ENCODE results near the gene RELCH. TPM values are rescaled to one million over a fixed set of nuclear protein-coding genes. Genes with fewer than 3 reads are reported as not detected.

Gene RELCH
- total RNA-seq, 1 donor from 2014 or later = 16.7 TPM

GRCh38 chr18:62187543-62188510, 772 bp downstream of the RELCH start:
- TF ChIP-seq CTCF (conservative IDR thresholded peaks at IDR 0.05; ENCODE audit: low read depth, low read length) = no peak
- peak overlapping the region; percentile 91 for H3K4me3 ChIP-seq (ENCODE audit: low read depth, low read length)
- no peak for DNase-seq (ENCODE audit: low read depth)

DNA sequence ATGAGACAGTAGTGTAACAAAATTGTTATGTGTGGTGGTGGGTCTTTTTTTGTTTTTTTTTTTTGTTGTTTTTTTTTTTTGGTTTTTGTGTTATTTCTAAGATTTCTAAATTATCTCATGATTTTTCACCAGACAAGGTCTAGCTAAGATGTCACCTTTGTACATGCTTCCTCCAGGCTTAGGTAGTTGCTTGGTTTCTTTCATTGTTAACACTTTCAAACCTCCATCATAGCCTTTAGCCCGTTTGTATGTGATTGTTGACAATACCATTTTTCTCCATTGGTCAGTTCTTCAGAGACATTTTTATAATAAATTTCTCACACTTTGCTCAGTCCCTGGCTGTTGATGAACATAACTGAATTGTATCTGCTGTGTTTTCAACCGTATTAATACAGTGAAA, 2.2 kb downstream of the RELCH start:
- DNase-seq (ENCODE audit: low read depth) = no peak

DNA sequence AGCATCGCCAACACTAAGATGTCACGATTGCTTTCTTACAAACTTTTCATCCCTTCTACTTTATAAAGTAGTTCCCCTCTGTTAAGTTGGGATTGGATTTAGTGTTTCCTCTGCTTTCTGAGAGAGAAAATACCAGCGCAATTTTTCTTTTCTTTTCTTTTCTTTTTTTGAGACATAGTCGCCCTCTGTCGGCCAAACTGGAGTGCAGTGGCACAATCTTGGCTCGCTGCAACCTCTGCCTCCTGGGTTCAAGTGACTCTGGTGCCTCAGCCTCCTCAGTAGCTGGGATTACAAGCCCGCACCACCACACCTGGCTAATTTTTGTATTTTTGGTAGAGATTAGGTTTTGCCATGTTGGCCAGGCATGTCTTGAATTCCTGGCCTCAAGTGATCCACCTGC, 9.0 kb downstream of the RELCH start:
- no peak for DNase-seq (ENCODE audit: low read depth)
- H3K4me3 ChIP-seq (ENCODE audit: low read depth, low read length) = no peak overlapping the region
- no peak for TF ChIP-seq CTCF (conservative IDR thresholded peaks at IDR 0.05; ENCODE audit: low read depth, low read length)

More for the DNA sequence above, 2.2 kb downstream of the RELCH start:
- no peak for TF ChIP-seq CTCF (conservative IDR thresholded peaks at IDR 0.05; ENCODE audit: low read depth, low read length)
- H3K4me3 ChIP-seq (ENCODE audit: low read depth, low read length) = peak overlapping the region; percentile 91

DNA sequence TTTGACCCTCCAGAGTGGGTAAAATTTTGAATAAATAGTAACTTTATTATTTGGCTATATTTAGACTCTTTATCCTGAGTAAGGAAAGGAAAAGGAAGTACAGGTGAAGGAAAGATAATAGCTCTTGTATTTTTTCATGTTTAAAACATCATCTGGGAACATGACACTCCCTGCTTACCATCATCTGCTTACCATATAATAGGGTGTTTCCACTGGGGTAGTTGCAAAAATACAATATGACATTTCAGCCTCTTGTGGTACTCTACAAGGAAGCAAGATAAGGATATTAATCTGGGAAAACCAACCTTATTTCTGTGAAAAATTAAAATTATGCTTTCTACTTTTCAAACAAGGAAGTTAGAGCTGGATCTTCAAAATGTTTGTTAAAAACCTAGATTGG, 9.9 kb downstream of the RELCH start:
- TF ChIP-seq CTCF (conservative IDR thresholded peaks at IDR 0.05; ENCODE audit: low read depth, low read length) = no peak
- DNase-seq (ENCODE audit: low read depth) = no peak
- H3K4me3 ChIP-seq (ENCODE audit: low read depth, low read length) = no peak overlapping the region

DNA sequence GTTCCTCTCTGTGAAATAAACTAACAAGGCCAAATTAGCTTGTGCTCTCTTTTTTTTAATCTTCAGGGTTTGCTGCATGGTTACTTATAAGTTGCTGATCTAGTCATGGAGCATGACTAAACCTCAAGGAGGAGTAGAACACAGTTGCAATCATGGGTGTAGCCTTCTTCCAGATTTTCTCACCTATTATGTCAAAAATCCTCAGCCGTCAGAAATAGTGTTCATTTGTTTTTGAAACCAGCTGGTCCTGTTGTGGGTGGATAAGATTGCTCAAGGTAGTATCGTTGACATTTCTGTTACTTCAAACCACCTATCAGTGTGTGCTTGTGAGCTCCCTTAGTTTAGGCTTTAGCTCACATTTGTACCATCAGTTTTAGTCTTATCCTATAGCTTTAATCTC, 11.2 kb downstream of the RELCH start:
- no peak overlapping the region for H3K4me3 ChIP-seq (ENCODE audit: low read depth, low read length)
- TF ChIP-seq CTCF (conservative IDR thresholded peaks at IDR 0.05; ENCODE audit: low read depth, low read length) = no peak
- no peak for DNase-seq (ENCODE audit: low read depth)

GRCh38 chr18:62199629-62200028, 12.6 kb downstream of the RELCH start:
- TF ChIP-seq CTCF (conservative IDR thresholded peaks at IDR 0.05; ENCODE audit: low read depth, low read length) = no peak
- no peak overlapping the region for H3K4me3 ChIP-seq (ENCODE audit: low read depth, low read length)
- DNase-seq (ENCODE audit: low read depth) = no peak

All from epithelial cell of proximal tubule (primary cell).